ENCODE results near the gene RNF150.

DNA sequence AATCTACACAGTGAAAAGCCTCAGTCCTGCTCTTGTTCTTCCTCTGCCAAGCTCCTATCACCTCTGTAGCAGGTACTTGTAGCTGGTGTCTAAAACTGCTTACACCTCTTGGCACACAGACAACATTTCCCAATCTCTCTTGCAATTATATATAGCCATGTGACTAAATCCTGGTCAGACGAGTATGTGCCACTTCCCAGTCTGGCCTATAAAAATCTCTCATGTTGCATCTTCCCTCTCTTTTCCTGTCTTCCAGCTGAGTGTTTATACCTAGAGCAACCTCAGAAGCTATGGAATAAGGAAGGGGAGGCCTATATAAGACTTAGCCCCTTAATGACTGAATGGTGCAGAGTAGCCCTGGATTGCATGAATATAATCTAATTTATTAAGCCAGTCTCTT is 105.8 kb downstream of the RNF150 start:
- TF ChIP-seq, protein P1, sequence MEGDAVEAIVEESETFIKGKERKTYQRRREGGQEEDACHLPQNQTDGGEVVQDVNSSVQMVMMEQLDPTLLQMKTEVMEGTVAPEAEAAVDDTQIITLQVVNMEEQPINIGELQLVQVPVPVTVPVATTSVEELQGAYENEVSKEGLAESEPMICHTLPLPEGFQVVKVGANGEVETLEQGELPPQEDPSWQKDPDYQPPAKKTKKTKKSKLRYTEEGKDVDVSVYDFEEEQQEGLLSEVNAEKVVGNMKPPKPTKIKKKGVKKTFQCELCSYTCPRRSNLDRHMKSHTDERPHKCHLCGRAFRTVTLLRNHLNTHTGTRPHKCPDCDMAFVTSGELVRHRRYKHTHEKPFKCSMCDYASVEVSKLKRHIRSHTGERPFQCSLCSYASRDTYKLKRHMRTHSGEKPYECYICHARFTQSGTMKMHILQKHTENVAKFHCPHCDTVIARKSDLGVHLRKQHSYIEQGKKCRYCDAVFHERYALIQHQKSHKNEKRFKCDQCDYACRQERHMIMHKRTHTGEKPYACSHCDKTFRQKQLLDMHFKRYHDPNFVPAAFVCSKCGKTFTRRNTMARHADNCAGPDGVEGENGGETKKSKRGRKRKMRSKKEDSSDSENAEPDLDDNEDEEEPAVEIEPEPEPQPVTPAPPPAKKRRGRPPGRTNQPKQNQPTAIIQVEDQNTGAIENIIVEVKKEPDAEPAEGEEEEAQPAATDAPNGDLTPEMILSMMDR (IDR thresholded peaks at IDR 0.05) = no peak
- TF ChIP-seq, protein P2, sequence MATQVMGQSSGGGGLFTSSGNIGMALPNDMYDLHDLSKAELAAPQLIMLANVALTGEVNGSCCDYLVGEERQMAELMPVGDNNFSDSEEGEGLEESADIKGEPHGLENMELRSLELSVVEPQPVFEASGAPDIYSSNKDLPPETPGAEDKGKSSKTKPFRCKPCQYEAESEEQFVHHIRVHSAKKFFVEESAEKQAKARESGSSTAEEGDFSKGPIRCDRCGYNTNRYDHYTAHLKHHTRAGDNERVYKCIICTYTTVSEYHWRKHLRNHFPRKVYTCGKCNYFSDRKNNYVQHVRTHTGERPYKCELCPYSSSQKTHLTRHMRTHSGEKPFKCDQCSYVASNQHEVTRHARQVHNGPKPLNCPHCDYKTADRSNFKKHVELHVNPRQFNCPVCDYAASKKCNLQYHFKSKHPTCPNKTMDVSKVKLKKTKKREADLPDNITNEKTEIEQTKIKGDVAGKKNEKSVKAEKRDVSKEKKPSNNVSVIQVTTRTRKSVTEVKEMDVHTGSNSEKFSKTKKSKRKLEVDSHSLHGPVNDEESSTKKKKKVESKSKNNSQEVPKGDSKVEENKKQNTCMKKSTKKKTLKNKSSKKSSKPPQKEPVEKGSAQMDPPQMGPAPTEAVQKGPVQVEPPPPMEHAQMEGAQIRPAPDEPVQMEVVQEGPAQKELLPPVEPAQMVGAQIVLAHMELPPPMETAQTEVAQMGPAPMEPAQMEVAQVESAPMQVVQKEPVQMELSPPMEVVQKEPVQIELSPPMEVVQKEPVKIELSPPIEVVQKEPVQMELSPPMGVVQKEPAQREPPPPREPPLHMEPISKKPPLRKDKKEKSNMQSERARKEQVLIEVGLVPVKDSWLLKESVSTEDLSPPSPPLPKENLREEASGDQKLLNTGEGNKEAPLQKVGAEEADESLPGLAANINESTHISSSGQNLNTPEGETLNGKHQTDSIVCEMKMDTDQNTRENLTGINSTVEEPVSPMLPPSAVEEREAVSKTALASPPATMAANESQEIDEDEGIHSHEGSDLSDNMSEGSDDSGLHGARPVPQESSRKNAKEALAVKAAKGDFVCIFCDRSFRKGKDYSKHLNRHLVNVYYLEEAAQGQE (IDR thresholded peaks at IDR 0.05; ENCODE audit: insufficient read depth in 1 of 2, low read depth in 2 of 2, low read length in 1 of 2) = no peak
- no peak for TF ChIP-seq SIN3A (IDR thresholded peaks at IDR 0.05; ENCODE audit: borderline replicate concordance, insufficient read depth, low read depth, low read length)
